GM21390 (cell line): ENCODE results near the gene FGR.

Experiments
- ATAC-seq: cut with Tn5 transposase; IDR thresholded peaks from one replicate; pipeline ENCODE4 v1.9.1; 2021; ENCODE audit not compliant: unreplicated experiment

The FGR gene

DNA sequence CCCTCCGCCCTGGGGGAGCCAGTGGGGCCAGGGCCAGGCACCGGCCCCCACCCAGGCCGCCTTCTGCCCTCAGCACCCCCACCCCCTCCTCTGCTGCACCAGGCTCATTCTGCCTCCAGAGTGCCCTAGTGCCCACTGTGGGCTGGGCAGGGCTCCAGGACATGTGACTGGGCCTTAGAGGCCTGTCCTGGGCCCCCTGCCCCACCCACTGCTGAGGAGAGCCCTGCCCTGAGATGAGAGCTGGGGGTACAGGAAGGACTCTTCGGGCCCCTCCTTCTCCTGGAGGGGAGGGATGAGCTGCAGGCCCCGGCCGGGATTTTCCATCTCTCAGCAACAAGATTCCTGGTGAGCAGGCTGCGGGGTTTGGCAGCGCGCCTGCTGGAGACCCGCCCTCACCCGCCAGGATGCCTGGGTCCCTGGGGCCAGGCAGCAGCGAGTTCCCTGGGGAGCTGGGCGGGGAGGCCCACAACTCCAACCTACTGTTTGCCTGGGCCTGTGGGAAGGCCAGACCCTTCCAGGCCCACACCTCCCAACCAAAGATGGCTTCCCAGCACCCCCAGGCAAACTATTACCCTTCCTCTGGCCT is 45.1 kb downstream of the FGR start:
- no peak for ATAC-seq

GRCh38 chr1:27589441-27589840 is 45.5 kb downstream of the FGR start:
- ATAC-seq = no peak

- no peak for ATAC-seq
Observed at GRCh38 chr1:27588256-27589232, 46.4 kb downstream of the FGR start.

DNA sequence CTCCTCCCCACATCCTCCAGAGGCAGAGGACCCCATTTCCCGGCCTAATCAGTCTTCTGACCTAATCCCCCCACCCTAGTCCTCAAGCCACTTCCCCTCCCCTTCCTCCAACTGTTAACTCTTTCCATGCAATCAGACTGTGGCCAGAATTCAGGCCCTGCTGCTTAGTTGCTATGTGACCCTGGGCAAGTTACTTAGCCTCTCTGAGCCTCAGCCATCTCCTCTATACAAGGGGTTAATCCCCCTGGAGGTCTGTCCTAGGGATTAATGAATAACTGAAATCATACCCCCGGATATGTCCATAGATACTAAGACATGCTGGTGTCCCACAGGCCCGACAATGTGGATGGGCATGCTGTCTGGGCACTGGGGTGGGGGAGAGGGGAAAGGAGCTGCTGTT is 49.3 kb downstream of the FGR start:
- no peak for ATAC-seq

GRCh38 chr1:27584453-27584852 is 50.5 kb downstream of the FGR start:
- no peak for ATAC-seq

DNA sequence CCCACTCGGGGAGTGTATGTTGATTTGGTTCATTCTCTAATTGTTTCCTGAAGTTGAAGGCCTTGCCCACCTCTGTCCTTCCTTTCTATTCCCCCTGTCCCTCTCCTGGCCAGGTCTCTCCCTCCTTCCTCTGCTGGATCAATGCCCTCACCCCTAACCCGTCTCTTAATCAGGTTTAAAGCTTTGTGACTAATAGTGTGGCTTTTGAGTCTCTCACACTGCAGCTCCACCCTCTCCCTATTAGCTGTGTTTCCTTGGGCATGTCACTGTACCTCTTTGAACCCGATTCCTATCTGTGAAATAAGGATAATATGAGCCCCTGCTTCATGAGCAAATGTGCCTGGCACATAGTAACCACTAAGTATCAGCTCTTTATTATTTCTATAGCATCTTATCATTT is 51.5 kb downstream of the FGR start:
- no peak for ATAC-seq

- no peak for ATAC-seq
Observed at GRCh38 chr1:27581823-27582243, 53.2 kb downstream of the FGR start.

DNA sequence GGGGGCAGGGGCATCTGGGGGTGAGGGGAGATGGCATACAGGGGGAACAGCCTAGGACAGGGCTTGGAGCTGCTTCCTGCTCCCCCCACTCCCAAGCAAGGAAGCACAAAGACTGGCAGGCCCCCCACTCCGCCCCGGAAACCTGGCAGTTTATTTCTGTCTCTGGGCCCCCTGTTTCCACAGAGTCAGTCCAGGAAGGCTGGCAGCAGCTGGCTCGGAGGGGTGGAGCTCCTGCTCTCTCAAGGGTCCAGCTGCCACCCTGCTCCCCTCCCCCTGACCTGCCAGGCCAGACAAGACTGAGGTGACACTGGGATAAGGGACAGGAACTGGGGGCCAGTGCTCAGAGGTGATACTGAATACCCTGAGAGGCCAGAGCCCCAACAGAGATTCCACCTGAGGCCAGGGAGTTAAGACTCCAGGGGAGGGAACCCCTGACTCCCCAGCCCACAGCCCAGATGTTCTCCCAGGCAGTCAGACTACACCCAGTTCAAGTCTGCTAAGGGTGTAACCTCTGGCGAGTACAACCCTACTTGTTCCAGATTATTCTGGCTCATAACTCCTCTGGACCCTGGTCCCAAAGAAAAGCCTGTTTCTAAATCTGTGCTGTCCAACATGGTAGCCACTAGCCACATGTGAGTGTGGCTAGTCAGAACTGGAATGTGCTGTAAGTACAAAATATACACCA is 57.3 kb downstream of the FGR start:
- no peak for ATAC-seq

GRCh38 chr1:27576806-27577227 is 58.2 kb downstream of the FGR start:
- ATAC-seq = no peak

DNA sequence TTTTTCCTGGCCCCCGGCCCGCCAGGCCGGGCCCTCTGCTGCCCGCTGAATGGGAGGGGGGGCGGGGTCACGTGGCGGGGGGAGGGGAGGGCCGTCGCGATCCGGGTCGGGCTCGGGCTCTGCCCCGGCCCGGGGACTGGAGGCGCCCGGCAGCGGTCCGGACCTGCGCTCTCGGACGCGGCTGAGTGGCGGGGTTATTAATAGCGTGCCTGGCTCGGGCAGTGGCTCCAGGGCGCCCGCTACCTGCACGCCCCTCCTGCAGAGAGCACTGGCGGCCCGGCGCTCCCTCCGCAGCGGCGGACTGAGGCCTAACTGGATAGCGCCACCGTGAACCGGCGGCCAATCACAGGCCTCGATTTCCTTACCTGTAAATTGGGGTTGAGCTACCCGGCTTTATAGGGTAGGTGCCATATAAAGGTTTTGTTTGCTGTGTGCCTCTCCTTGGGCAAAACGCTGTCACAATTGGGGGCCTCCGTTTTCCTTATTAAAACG is 59.1 kb downstream of the FGR start:
- no peak for ATAC-seq

DNA sequence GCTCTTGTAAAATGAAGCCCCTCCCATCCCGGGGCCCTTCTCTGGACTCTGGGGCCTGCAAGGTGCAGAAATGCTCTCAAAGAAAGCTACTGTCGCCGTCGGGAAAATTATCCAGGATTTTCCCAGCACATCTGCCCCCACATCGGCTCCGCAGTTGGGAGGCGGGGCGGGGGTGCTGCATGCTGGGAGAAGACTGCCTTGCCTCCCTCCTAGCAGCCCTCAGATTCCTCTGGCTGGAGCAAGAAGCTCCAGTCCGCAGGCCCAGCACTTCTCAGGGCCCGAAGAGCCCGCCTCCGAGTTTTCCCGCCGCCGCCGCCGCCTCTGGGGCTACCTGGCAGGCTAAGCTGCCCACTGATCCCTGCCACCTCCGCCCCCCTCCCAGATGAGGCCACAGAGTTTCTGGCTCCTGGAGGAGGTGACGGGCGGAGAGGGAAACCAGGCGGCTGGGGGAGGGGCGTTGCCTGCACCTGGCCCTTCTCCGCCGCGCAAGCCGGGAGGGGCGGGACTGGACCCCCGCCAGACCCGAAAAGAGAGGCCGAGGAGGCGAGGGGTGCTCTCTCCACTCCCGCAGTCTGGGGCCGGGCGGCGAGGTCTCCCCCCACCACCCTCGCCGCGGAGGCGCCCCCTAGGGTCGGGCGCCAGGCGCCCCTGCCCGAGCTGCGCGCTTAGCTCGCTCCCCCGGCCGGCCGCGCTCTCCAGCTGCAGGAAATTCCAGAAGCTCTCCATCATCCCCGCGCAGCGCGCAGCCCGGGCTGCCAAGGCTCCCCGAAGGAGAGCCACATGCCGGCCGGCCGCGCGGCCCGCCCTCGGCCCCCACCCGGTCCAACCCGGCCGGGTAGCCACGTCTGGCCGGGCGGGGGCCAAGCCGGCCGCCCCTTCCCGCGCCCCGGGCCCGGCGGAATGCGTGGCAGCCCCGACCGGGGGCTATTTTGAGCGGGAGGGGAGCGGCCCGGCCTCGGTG is 59.8 kb downstream of the FGR start:
- ATAC-seq = no peak

DNA sequence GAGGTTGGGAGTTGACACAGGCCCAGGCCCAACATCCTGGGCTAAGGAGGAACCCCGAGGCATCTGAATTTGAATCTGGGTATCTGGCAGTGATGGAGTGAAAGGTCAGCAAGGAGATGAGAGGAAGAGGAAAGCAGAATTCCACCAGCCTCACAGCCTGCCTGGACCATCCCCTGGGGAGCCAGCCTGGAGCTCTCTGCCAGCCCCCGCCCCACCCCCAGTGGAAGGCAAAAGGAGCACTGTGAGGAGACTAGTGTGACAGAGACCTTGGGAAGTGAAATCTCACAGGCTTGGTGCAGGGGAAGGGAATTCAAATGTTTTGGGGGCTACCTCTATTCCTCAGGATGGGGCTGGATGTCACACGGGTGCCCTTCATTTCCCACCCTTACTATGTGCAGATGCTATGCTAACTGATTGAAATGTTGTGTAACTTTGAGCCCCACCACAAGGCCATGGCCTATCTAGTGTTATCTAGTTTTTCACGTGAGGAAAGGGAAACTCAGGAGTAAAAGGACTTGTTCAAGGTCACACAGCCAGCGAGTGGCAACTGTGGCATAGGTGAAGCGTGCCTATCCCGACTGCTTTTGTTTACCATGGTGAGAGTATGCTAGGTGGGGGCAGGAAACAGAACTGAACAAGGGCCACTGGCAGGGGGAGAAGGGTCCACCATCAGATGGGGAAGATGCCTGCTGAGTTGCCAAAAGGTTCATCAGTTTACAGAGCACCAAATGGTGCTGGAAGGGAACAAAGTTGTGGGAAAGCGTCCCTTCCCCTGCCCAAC is 60.8 kb downstream of the FGR start:
- ATAC-seq = no peak

GRCh38 chr1:27572679-27573426 is 62.1 kb downstream of the FGR start:
- ATAC-seq = no peak

- no peak for ATAC-seq
Observed at GRCh38 chr1:27572019-27572678, 62.8 kb downstream of the FGR start.

- ATAC-seq = no peak
Observed at GRCh38 chr1:27571439-27572018, 63.5 kb downstream of the FGR start.

GRCh38 chr1:27570784-27571183 is 64.2 kb downstream of the FGR start:
- no peak for ATAC-seq

GRCh38 chr1:27570356-27570755 is 64.6 kb downstream of the FGR start:
- no peak for ATAC-seq
